NOMO-1 treated with DMSO at 0.1 percent for 48 hours (cell line): Measurements from ENCODE around the gene ARMC2.
A peak's percentile ranks its signal among the peaks of the same experiment; 100 is the strongest.

Source experiments
- DNase-seq: peaks from one replicate; lab custom pipeline; 2025; ENCODE audit not compliant: unreplicated experiment; lab: John Stamatoyannopoulos, UW

ARMC2 gene

DNA sequence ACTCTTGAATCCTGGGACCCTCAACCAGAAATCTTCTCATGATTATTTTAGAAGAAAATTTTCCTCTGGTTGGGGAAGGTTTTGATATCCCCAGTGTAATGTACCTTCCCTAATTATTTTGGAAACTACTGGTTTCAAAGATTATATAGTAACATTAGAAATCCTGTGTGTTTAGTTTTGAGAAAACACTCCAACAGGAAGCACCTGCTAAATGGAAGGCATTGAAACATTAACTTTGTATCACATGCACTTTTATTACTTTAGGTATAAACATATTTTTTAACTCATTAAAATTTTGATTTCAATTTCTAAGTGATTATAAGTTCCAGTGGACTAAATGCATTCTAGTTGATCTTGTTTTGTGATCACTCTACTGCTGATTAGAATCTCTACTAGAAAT is 137.1 kb downstream of the ARMC2 start:
- DNase-seq, result no peak

DNA sequence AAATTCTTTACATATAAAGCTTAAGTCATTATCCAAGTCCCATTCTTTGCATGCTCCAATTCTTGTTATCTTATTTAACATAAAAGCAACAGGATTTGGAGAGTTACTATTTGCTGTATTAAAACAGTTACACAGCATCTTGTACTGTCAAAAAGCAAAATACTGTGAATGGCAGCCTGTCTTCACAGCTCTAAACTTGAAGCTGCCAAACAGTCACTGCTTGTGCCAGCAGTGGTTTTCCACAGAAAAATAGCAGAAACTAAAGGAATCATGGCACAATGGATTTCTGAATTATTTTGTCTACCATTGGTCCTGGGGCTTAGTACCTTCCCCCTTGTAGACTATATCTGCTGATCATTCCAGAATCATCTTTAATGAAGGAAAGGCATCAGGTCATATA is 138.9 kb downstream of the ARMC2 start:
- no peak for DNase-seq

DNA sequence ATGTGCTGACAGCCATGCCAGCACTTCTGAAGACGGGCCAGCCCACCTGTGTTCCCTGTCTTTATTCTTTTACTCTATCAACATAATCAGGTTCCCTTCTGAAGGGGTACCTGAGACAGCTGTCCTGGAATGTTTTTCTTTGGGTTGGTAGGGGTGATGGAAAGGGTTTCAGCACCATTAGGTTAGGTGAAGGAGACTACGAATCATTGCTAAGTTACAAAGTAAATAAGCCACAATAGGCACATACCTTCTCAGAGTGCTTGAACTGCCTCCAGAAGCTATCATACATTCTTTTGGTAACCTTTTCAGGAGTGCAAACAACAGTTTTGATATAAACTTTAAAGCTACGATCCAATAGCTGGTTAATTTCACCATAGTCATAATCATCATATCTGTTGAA is 140.1 kb downstream of the ARMC2 start:
- DNase-seq, result no peak

DNA sequence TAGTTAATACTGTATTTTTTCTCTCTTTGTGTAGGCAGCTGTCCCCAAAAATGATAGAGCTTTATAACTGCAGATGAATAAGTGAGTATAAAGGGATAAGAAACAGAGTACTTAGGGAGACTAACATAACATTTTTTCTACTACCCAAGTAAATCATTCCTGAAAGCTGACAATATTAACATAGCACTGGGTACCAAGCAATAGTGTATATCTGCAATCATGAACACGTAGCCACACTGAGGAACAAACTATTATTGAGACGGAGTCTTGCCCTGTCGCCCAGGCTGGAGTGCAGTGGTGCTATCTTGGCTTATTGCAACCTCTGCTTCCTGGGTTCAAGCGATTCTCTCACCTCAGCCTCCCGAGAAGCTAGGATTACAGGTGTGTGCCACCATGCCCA is 140.5 kb downstream of the ARMC2 start:
- DNase-seq, result no peak

DNA sequence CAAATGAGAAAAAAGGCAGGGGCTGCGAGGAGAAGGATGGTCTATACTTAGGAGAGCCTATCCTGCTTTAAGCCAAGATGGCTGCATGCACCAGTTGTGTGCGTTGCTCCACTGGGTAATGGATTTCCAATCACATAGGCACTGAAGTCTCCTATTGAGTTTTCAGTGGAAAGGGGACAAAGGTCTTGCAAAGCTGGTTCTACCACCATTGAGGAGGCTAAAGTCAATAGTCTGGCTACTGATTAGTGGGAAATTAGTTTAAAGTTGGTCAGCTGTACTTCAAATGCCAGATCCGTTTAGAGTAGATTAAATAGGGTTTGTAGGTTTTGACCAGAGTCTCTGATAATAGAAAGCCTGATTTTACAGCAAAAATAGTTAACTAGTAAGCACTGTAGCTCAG is 141.5 kb downstream of the ARMC2 start:
- no peak for DNase-seq

DNA sequence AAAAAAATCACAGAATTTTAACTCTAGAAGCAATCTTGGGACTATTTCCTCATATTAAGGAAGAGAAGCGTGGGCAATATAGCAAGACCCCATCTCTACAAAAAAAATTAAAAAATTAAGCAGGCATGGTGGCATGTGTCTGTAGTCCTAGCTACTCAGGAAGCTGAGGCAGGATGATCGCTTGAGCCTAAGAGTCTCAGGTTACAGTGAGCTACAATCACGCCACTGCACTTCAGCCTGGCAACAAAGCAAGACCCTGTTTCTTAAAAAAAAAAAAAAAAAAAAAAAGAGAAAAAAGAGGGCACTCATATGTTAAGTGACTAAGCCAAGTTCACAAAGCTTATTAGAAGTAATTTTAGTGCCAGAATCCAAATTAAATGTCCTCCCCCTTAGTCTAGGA is 145.7 kb downstream of the ARMC2 start:
- DNase-seq, result no peak

DNA sequence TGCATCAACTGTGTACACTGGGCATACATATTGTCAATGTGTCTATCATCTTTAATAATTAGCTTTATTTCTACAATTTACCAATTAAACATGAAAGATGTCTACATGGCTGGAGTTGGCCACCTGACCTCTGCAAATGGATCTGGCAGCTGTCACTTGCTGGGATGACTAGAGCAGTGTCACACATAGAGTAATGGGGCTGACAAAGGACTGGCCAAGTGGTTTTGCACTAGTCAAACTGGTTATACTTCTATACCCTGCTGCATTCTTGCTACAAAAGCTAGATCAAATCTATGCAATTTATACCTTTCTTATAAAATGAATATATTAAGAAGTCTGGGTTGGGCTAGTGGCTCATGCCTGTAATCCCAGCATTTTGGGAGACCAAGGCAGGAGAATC is 147.1 kb downstream of the ARMC2 start:
- no peak for DNase-seq

DNA sequence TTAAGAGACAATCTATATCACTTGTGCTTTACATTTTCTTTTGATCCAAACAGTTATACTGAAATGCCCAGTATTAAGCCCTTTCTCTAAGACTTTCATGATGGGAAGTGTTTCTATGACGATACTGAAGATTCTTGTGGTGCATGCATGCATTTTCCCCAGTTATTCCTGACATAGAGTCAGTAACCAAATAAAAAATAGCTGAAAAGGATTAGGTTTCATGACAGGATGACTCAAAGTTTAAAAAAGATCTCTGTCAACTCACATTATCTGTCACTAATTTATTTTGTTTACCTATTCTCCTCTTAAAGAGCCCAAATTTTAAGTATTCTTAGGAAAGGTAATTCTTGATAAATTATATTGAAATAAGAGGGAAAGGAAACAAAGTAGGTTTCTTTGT is 148.0 kb downstream of the ARMC2 start:
- no peak for DNase-seq

DNA sequence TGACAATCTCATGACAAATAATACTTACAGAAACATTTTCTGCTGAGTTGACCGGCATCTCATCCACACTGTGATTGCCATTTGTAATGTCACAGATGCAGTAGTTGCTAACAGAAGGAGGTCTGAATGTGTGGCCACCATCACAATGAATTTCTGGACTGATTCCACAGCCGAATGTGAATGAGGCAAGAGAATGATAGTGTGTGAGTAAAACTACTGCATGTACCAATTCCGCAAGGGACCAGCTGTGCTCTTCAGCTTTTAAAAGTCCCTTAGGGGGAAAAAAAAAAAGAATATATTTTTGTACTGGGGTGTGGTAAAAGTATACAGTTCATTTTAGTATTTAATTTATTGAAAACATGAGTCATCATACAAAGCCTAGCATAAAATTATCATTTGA is 150.3 kb downstream of the ARMC2 start:
- no peak for DNase-seq

DNA sequence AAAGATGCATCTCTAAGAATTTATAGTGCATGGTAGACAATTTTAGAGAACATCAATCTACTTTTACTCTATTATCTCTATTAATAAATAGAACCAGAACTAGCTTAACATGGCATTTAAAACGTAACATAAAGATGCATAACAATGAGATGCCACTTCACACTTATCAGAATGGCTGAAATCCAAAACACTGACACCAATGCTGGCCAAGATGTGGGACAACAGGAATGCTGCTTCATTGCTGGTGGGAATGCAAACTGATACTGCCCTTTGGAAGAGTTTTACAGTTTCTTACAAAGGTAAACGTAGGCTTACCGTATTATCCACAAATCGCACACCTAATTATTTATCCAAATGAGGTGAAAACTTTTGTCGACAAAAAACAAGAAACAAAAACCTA is 151.2 kb downstream of the ARMC2 start:
- DNase-seq, result no peak

DNA sequence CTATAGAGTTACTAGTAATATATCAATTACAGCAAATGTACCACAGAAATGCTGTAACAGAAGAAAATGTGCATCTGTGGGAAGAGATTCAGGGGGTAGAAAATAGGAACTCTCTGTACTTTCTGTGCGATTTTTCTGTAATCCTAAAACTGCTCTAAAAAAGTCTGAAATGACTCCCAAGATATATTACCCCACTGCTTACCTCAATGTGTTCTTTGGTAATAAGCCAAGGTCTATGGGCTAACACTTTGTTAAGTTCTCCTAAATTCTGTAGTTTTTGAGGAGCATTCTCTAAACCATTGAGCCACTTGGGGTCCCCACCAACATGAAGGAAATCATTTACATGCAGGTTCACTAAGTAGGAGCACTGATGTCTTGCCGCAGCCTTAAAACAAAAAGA is 152.1 kb downstream of the ARMC2 start:
- no peak for DNase-seq

DNA sequence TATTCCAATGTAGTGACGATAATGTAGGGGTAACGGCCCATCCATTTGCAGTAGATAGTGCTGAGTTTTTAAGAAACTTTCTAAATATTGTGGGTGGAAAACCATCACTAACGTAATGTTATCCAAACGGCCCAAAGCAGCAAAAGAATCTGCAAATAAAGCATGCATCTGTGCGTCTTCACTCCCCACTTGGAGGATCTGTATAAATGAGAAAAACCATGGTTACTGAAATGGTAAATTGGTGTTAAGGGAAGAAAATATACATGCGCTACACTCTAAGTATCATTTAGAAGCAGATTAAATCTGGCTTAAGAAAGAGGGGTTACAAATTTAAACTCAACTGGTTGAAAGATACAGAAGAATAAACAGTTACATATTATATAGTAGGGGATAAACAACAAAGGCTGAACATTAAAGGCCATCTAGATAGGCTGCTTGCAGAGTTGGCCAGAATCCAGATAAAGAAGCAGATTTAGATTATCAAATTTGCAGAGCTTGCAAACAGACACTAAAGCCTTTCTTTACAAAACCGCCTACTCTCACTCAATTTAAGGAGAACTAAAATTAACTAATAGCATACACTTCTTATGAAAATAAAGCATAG is 153.2 kb downstream of the ARMC2 start:
- DNase-seq, result no peak

DNA sequence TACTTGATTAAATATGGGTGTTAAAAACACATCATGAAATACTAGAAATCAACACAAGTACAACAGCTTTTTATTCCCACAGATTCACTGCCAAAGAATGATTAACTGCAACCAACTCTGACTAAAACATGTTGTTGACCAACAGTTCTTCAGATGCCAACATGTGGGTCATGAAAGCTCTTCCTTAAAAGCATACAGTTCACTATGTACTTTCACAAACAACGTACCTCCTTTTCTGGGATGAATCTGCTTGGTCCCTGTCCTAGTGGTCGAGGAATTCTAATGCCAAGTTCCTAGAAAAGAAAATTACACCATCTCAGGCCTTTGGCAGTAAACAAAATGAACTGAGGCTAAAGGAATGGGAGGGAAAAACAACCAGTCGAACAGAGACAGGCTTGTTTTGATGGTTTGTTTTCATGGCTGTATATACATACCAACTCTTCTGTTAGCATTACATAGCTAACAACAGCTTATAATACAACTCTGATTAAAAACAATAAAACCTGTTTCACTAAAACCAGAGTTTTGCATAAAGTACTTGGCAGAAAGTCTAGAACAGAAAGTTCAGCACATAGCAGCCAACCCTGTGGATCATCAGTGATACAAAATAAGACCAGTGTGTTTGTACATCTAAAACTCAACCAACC is 154.0 kb downstream of the ARMC2 start:
- DNase-seq, result no peak

DNA sequence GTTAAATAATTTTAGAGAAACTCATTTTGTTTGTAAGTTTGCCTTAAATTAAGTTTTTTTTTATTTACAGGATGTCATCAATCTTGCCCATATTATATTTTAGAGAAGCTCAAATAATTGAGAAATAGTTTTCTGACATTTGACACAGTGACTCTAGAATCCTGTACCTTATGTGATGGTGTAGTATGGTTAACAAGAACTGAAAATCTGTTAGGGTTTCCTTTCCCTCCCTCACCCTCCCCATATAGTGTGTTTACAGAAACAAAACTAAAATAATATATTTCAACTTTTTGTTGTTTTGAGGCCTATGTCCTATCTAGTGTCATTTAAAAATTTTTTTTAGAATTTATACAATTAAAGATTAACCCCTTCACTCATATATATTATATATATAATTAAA is 154.7 kb downstream of the ARMC2 start:
- DNase-seq, result no peak

DNA sequence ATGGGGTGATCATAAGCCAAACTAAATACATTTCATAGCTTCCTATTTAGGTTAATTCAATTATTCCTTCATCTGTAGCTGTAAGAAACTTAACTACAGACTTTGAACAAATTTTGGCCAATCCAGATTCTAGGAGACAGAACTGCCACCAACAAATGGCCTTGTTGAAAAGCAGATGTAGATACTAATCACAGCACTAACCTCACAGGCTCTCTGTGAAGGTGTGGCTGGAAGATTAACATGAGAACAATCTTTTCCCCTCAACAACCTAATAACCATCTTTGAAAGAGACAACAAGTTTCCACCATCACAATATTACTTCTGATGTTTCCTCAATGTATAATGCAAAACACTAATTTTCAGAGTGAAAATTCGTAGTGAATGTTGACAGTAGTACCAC is 158.6 kb downstream of the ARMC2 start:
- DNase-seq, result no peak

DNA sequence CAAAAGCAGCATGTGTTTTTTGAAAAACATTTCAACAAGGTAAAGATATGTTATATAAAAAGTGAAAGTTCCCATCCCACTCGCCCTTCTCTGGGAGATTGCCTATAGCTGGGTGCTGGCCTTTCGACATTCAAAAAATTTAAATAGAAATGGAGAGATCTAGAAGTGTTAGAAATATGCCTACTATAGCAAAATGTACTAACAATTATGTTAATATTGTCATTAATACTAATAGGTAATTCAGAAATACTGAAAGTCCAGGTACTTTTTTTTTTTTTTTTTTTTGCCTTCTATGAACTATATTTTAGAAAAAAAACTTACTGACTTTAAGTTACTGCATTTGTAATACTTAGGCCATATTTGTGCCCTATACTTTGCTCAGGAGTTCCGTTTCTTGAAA is 159.3 kb downstream of the ARMC2 start:
- no peak for DNase-seq

DNA sequence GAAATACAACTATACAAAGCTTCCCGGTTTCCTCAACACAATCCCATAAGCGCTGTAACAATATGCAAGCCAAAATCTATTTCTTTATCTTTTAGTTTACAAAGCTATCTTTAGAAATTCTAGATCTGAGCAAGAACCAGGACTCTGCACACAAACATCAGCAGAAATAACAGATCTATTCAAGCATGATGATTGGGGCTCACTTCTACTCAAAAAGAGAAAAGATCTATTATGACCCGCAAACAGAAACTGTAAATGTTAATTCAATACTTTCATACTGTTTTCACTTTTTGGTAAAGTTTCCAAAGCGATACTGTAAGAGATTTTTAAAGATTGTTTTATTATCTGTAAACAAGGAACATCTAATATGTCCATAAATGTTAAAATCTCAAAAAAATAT is 159.8 kb downstream of the ARMC2 start:
- no peak for DNase-seq

DNA sequence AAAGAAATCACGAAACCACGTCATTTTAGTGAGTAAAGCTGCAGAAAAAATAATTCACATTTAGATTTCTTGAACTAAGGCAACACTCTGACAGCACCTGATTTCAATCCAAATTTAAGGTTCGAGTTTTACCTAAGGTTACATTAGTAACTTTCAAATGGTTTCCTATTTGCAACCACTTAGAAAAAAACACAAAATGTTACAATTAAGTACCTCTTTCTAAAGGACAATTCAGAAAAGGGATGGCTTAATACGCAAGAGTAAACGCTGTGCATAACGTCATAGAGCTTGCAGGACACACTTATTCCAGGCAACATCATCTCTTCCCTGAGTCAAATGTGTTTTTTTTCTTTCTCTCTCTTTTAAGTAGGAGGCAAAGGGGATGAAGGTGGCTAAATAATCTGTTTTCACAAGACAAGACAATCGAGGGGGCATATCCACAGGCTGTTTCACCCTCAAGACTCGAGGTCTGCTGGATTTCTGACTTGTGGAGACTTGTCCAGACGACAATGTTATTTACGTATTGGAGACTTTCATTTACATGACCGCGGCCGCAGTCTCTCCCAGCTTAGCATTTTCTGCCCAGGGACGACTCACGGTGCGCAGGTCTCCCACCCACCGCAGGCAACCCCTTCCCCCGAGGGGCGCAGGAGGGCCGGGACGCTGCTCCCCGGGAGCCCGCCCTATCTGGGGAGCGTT is 160.5 kb downstream of the ARMC2 start:
- DNase-seq, result peak; percentile 71

DNA sequence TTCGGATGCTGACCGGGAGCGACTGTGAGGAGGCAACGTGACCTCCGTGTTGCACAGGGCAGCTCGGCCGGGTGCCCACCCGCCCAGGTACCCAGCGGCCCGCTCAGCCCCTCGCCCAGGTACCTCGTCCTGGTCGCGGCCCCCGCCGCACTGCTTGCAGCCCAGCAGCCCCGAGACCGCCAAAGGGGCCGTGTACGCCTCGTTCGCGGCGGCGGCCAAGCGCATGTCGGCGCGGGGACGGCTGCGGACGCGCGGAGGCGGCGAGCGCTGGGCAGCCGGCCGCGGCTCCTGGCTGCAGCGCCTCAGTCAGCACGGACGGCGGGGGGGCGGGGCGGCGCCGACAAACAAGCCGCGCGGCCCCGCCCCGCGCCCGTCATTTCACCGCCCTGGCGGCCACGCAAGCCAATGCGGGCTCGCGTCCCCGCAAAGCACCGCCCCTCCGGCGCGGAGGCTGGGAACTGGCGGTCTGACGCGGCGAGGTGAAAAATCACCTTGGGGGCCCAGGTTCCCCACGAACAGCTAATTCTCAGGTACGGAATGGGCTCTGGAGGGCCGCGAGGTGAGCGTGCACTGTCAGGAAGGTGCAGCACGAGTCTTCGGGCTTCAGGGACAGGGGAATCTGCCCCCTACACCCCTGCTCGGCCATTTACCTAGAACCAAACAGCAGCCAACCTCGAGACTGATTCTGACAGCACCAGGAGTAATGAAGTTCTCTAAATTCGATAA is 161.2 kb downstream of the ARMC2 start:
- peak; percentile 67 for DNase-seq

DNA sequence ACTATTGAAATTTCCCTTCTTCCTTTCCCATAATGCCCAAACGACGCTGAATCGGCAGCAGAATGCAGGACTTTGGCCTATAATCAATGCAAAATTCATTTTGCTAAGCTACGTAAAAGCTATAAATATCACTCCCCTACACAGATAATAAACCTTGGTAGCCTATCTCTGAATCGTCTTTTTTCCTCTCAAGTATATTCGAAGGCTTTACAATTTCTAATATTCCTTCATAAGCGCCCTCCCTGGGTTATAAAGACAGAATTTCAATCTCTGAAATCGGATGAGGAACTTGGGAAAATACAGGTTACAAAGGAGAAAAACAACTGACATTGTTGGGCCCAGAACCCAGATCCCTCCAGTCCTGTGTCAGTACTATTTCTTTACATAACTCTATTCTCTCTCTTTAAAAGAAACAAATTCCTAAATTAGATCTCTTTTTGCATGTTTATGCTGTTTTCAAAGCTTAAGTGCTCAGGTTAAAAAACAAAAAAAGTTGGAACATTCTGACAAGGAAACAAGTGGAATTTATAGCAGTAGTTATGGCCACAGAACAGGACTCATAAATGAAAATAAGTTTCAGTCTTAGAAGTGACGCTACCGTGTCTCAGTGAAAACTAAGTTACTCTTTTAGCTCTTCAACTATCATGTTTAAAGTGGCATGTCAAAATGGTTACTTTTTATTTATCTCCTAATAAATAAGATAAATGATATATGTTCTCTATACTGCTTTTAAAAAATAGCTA is 161.9 kb downstream of the ARMC2 start:
- no peak for DNase-seq

DNA sequence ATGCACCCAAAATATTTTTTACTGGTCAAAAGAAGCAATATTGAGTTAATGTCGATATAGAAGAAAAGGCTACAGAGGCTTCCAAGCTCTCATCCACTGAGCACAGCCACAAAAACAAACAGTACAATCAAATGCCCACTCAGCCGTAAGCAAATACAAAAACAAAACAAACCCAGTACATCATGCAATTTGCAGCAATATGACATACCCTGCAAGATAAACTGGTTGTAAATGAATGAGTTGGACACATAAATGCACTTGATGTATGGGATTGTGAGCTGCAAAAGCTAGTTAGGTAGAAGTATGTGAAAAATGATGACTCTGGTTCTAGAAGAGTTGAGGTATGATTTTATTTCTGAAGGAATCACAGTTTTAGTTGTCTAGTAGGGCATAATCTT is 162.5 kb downstream of the ARMC2 start:
- DNase-seq, result no peak
